Caco-2 (cell line): Measurements from ENCODE around the gene FBXO31. TPM values are rescaled to one million over a fixed set of nuclear protein-coding genes. Genes with fewer than 3 reads are reported as not detected.

Source experiments
- BruUV-seq: library from RNA; stranded (reverse); fragments of 400-500 nt; replicated peaks from 2 replicates; lab custom pipeline; 2021; lab: Mats Ljungman, UMichigan
- CTCF ChIA-PET: fragments of 300-600 bp; sonication (Branson Sonifier 250); formaldehyde crosslinking; loops from one replicate; lab custom pipeline; 2022; ENCODE audit warnings: antibody characterized with exemption; lab: Charles Lee
- POLR2A ChIA-PET: fragments of 300-600 bp; sonication (Branson Sonifier 250); formaldehyde crosslinking; loops from one replicate; lab custom pipeline; 2022; ENCODE audit warnings: antibody characterized with exemption; lab: Charles Lee
- DNase-seq, 2 experiments: peaks; one replicate each; pipeline versions ENCODE4 v3.0.0 to v3.0.0-alpha.2; 2020 to 2022
- H3K27me3 ChIP-seq: replicated peaks from 2 replicates; pipeline ENCODE4 v1.6.0; 2011; ENCODE audit warnings: low read length; ENCODE audit not compliant: control insufficient read depth, insufficient read depth
- H3K36me3 ChIP-seq: 2 replicates; pipeline ENCODE4 v1.5.1; 2011; ENCODE audit warnings: low read length; ENCODE audit not compliant: control insufficient read depth, insufficient read depth
- H3K4me1 ChIP-seq: fragments of 250-450 bp; sonication (Bioruptor Pico); 2 replicates; pipeline ENCODE4 v1.5.1; 2020; ENCODE audit warnings: mild to moderate bottlenecking
- H3K4me3 ChIP-seq: 2 replicates; pipeline ENCODE4 v1.5.1; 2011; ENCODE audit warnings: low read depth, mild to moderate bottlenecking, control low read depth, low read length
- H3K9me3 ChIP-seq: fragments of 250-450 bp; sonication (Bioruptor Pico); 2 replicates; pipeline ENCODE4 v1.5.1; 2020; ENCODE audit warnings: mild to moderate bottlenecking, moderate library complexity
- H3K27ac Mint-ChIP-seq: one replicate; pipeline ENCODE4 v1.8.0; 2022; ENCODE audit warnings: mixed read lengths; ENCODE audit not compliant: unreplicated experiment
- H3K27me3 Mint-ChIP-seq: one replicate; pipeline ENCODE4 v1.8.0; 2022; ENCODE audit warnings: mixed read lengths; ENCODE audit not compliant: insufficient read depth, unreplicated experiment
- H3K36me3 Mint-ChIP-seq: one replicate; pipeline ENCODE4 v1.8.0; 2022; ENCODE audit warnings: mild to moderate bottlenecking, mixed read lengths; ENCODE audit not compliant: insufficient read depth, unreplicated experiment
- H3K4me1 Mint-ChIP-seq: one replicate; pipeline ENCODE4 v1.8.0; 2022; ENCODE audit warnings: low read depth, mixed read lengths; ENCODE audit not compliant: unreplicated experiment
- H3K4me3 Mint-ChIP-seq: one replicate; pipeline ENCODE4 v1.8.0; 2022; ENCODE audit warnings: mild to moderate bottlenecking, moderate library complexity, mixed read lengths; ENCODE audit not compliant: unreplicated experiment
- H3K9me3 Mint-ChIP-seq: one replicate; pipeline ENCODE4 v1.8.0; 2022; ENCODE audit warnings: mixed read lengths; ENCODE audit not compliant: unreplicated experiment
- CTCF ChIP-seq, 2 experiments: fragments of 200-600 bp in 1 of 2; IDR thresholded peaks; 1 replicate in 1 of 2; 2 replicates in 1 of 2; pipeline versions ENCODE4 v1.5.1 to v1.8.0; 2011 to 2022; ENCODE audit warnings: antibody characterized with exemption in 1 of 2, control low read depth in 1 of 2, inconsistent platforms in 1 of 2, low read depth in 1 of 2, low read length in 1 of 2, mild to moderate bottlenecking in 1 of 2, moderate library complexity in 1 of 2; ENCODE audit not compliant: insufficient read depth in 1 of 2, severe bottlenecking in 1 of 2, unreplicated experiment in 1 of 2
- intact Hi-C: fragments of 100-400 bp; cut with micrococcal nuclease; formaldehyde crosslinking; loops from one replicate; pipeline ENCODE4 v1.10.0; 2022; ENCODE audit not compliant: unreplicated experiment
- total RNA-seq: library from RNA; stranded (reverse); gene quantifications from 2 replicates; pipeline ENCODE4 v1.2.3, GENCODE V29; 2022

FBXO31 gene
- total RNA-seq, 1 experiment from 2014 or later: 55.6 TPM

- intact Hi-C loops: loop anchor here (5.0 to 10.0 kb wide), 2 partner anchors 157 to 219 kb away; no protein-coding TSS in a partner anchor
- H3K27me3 ChIP-seq: no peaks in the 10 kb centered on the region
- peaks cover 4% of the 10 kb centered on the region for H3K36me3 ChIP-seq
- no peak for DNase-seq
- peak overlapping the region; percentile 72 for H3K27ac Mint-ChIP-seq
- no TSS peak for BruUV-seq
- CTCF ChIA-PET: no interaction called here
- no peaks in the 10 kb centered on the region for H3K27me3 Mint-ChIP-seq
- H3K4me3 Mint-ChIP-seq: no peak overlapping the region
- H3K9me3 ChIP-seq: no peaks in the 10 kb centered on the region
- no peak for TF ChIP-seq CTCF (IDR thresholded peaks at IDR 0.05; ENCODE audit: insufficient read depth in 1 of 2, low read depth in 1 of 2, low read length in 1 of 2, severe bottlenecking in 1 of 2, unreplicated experiment in 1 of 2)
- H3K36me3 Mint-ChIP-seq: peaks cover 75% of the 10 kb centered on the region
- no peak overlapping the region for H3K4me3 ChIP-seq
- no peaks in the 10 kb centered on the region for H3K9me3 Mint-ChIP-seq
- peaks cover 16% of the 10 kb centered on the region for H3K4me1 ChIP-seq
- peaks cover 10% of the 10 kb centered on the region for H3K4me1 Mint-ChIP-seq
- POLR2A ChIA-PET: no interaction called here
These were observed 34.6 kb upstream of the FBXO31 start for GRCh38 chr16:87418216-87418615.

GRCh38 chr16:87417528-87417910, 33.9 kb upstream of the FBXO31 start:
- CTCF ChIA-PET: interaction anchor here (1.1 to 1.8 kb wide), 7 partner anchors 23 to 219 kb away, joined by 3 to 16 read pairs (median 5); no protein-coding TSS in a partner anchor
- DNase-seq: no peak
- TF ChIP-seq CTCF (IDR thresholded peaks at IDR 0.05; ENCODE audit: insufficient read depth in 1 of 2, low read depth in 1 of 2, low read length in 1 of 2, severe bottlenecking in 1 of 2, unreplicated experiment in 1 of 2): no peak
- Mint-ChIP-seq H3K4me3 (no peak overlapping the region), H3K4me1 (peaks cover 10% of the 10 kb centered on the region), H3K9me3 (no peaks in the 10 kb centered on the region), H3K27ac (no peak overlapping the region), H3K36me3 (peaks cover 71% of the 10 kb centered on the region), H3K27me3 (no peaks in the 10 kb centered on the region)
- peaks cover 4% of the 10 kb centered on the region for H3K36me3 ChIP-seq
- H3K4me3 ChIP-seq: no peak overlapping the region
- no TSS peak for BruUV-seq
- H3K9me3 ChIP-seq: no peaks in the 10 kb centered on the region
- peaks cover 16% of the 10 kb centered on the region for H3K4me1 ChIP-seq
- POLR2A ChIA-PET: no interaction called here
- H3K27me3 ChIP-seq: no peaks in the 10 kb centered on the region
- intact Hi-C loops: loop anchor here (5.0 to 10.0 kb wide), 2 partner anchors 157 to 220 kb away; no protein-coding TSS in a partner anchor

- H3K9me3 Mint-ChIP-seq: no peaks in the 10 kb centered on the region
- POLR2A ChIA-PET: no interaction called here
- no peak for DNase-seq
These were observed 33.4 kb upstream of the FBXO31 start for GRCh38 chr16:87416826-87417527.

More at GRCh38 chr16:87416826-87417527, 33.4 kb upstream of the FBXO31 start:
- no peaks in the 10 kb centered on the region for H3K27me3 Mint-ChIP-seq
- peak; percentile 46 to 63 for TF ChIP-seq CTCF (IDR thresholded peaks at IDR 0.05; ENCODE audit: insufficient read depth in 1 of 2, low read depth in 1 of 2, low read length in 1 of 2, severe bottlenecking in 1 of 2, unreplicated experiment in 1 of 2)
- intact Hi-C loops: loop anchor here (5.0 to 10.0 kb wide), 2 partner anchors 158 to 220 kb away; no protein-coding TSS in a partner anchor
- peaks cover 16% of the 10 kb centered on the region for H3K4me1 ChIP-seq
- no TSS peak for BruUV-seq
- peaks cover 12% of the 10 kb centered on the region for H3K4me1 Mint-ChIP-seq
- no peak overlapping the region for H3K4me3 ChIP-seq
- H3K36me3 Mint-ChIP-seq: peaks cover 71% of the 10 kb centered on the region
- peaks cover 6% of the 10 kb centered on the region for H3K36me3 ChIP-seq
- no peaks in the 10 kb centered on the region for H3K27me3 ChIP-seq
- CTCF ChIA-PET: interaction anchor here (0.5 to 1.8 kb wide), 9 partner anchors 22 to 247 kb away, joined by 3 to 16 read pairs (median 4); no protein-coding TSS in a partner anchor
- H3K9me3 ChIP-seq: no peaks in the 10 kb centered on the region
- no peak overlapping the region for H3K4me3 Mint-ChIP-seq
- no peak overlapping the region for H3K27ac Mint-ChIP-seq
